GM12875 (cell line): Measurements from ENCODE around the gene E2F1.

Source experiments
- H3K4me3 ChIP-seq: one replicate; pipeline ENCODE4 v1.5.1; 2011; ENCODE audit warnings: low read depth, low read length, control low read depth
- CTCF ChIP-seq: IDR thresholded peaks from 2 replicates; pipeline ENCODE4 v1.5.1; 2011; ENCODE audit warnings: low read depth, mild to moderate bottlenecking, control low read depth, inconsistent platforms, low read length, moderate library complexity, borderline replicate concordance; ENCODE audit not compliant: insufficient read depth

E2F1 gene

GRCh38 chr20:33653218-33653899 lies 32.8 kb downstream of the E2F1 start:
- H3K4me3 ChIP-seq, result no peak overlapping the region
- peak; percentile 88 for TF ChIP-seq CTCF

- TF ChIP-seq CTCF, result no peak
- H3K4me3 ChIP-seq, result no peak overlapping the region
Observed at GRCh38 chr20:33651562-33652048, 34.6 kb downstream of the E2F1 start.

DNA sequence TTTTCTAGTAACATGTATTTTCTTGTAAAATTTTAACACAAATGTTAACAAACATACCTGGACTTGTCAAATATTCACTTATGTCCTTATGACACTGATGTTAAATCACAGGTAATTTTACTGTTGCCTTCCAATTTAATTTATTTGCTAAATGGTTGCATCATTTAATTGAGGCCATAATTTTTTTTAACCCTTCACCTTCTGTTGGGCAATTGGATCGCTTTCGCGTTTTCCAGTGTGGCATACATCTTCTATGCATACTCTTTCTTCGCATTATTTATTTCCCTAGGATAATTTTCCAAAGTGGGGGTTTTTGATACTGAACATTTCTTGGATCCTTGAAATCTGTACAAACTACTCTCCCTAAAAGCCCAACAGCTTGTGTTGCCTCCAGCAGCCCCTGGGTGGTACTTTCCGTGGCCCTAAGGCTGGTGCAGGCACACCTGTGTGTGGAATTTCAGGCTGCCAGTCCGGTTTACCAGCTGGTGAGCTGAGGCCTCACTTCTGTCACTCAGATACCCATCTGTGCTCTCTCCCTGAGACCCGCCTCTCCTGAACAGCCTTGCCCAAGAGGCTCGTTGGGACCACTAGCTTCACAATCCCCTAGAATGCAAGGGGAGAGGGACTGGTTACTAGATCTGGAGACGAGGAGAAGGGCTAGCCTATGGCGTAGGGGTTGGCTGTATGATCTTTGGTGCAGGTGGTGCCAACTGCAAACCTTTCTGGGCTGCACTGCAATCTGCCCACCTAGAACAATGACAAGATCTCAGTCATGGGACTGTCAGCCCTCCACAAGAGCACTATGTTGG lies 35.2 kb downstream of the E2F1 start:
- TF ChIP-seq CTCF, result no peak
- H3K4me3 ChIP-seq, result no peak overlapping the region

DNA sequence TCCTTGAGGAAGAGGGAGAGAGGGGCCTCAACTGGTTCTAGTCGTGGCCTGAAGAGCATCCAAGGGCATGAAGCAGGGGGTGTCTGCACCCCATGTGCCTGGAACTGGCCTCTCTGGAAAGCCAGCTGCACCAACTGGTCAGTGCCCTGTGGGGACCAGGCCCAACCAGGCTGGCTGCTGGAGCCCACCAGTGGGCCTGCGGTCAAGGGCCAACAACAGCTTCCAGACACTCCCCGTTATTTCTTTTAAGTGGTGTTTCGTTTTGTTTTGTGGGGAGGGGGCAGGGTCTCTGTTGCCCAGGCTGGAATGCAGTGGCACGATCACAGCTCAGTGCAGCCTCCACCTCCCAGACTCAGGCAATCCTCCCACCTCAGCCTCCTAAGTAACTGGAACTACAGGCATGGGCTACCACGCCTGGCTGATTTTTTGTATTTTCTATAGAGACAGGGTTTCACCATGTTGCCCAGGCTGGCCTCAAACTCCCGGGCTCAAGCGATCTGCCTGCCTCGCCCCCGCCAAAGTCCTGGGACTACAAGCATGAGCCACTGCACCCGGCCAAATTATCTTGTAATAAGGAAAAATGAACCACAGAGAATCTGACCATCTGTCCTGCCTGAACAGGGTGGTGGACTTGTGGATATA lies 36.0 kb downstream of the E2F1 start:
- no peak overlapping the region for H3K4me3 ChIP-seq
- TF ChIP-seq CTCF, result no peak

- no peak for TF ChIP-seq CTCF
- H3K4me3 ChIP-seq, result no peak overlapping the region
Observed at GRCh38 chr20:33649201-33649681, 36.9 kb downstream of the E2F1 start.

DNA sequence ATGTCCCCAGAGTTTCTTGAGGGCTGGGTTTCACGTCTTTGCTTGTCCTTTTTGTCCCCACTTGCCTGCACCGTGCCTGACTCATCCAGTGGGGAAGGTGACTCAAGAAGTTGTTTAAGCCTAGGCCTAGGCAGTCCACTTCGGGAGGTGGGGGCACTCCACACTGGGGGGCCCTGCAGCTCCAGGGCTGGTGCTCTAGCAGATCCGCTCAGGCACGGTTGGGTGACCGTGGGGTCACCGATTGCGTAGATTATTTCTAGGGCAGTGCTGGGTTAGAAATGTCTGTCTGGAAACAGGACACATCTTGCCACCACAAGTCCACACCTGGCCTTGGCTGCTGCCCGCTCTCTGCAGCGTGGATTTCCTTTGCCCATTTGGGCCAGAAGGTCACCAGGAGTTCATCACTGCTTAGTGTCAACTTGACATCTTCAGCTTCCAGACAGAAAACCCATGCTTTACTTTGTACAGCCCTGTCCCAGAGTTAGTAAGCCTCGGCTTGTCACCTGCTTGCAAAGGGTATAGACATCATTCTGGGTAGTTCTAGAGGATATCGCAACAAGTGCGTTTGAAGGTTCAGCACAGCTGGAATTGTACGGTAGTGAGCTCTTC lies 37.7 kb downstream of the E2F1 start:
- no peak for TF ChIP-seq CTCF
- no peak overlapping the region for H3K4me3 ChIP-seq
